Liver (tissue), 9 donors: ENCODE measurements around the gene CORO2B. TPM values are rescaled to one million over a fixed set of nuclear protein-coding genes. Genes with fewer than 3 reads are reported as not detected.

Experiments
- DNase-seq: peaks from one replicate; pipeline ENCODE4 v3.0.0-alpha.2; 2017; ENCODE audit warnings: low spot score
- H3K27ac ChIP-seq, 2 donors: one replicate each; pipeline ENCODE4 v1.7.0; 2013; ENCODE audit warnings: inconsistent platforms in 2 of 2, low read length in 2 of 2, control low read depth in 1 of 2, low read depth in 1 of 2, mild to moderate bottlenecking in 1 of 2
- H3K27me3 ChIP-seq, 4 donors: one replicate each; pipeline versions ENCODE4 v1.6.1 to v1.7.0; 2013; ENCODE audit warnings: low read length in 3 of 4, inconsistent platforms in 1 of 4, mild to moderate bottlenecking in 1 of 4, moderate library complexity in 1 of 4; ENCODE audit not compliant: control insufficient read depth in 4 of 4, insufficient read depth in 4 of 4
- H3K36me3 ChIP-seq, 4 donors: one replicate each; pipeline versions ENCODE4 v1.6.1 to v1.7.0; 2013; ENCODE audit warnings: low read length in 3 of 4, mild to moderate bottlenecking in 3 of 4, low read depth in 1 of 4, moderate library complexity in 1 of 4; ENCODE audit not compliant: control insufficient read depth in 4 of 4, insufficient read depth in 3 of 4
- H3K4me1 ChIP-seq, 4 donors: one replicate each; pipeline versions ENCODE4 v1.6.1 to v1.7.0; 2013; ENCODE audit warnings: low read length in 3 of 4, mild to moderate bottlenecking in 3 of 4, moderate library complexity in 1 of 4; ENCODE audit not compliant: control insufficient read depth in 4 of 4, insufficient read depth in 4 of 4
- H3K4me3 ChIP-seq, 3 donors: one replicate each; pipeline versions ENCODE4 v1.6.1 to v1.7.0; 2013; ENCODE audit warnings: low read length in 3 of 3, control low read depth in 1 of 3, low read depth in 1 of 3, mild to moderate bottlenecking in 1 of 3
- H3K9ac ChIP-seq, 2 donors: one replicate each; pipeline ENCODE4 v1.7.0; 2013; ENCODE audit warnings: low read length in 2 of 2, mild to moderate bottlenecking in 2 of 2, moderate library complexity in 2 of 2, control low read depth in 1 of 2, low read depth in 1 of 2
- H3K9me3 ChIP-seq, 4 donors: one replicate each; pipeline versions ENCODE4 v1.6.1 to v1.7.0; 2013; ENCODE audit warnings: low read length in 3 of 4; ENCODE audit not compliant: control insufficient read depth in 4 of 4
- EGR1 ChIP-seq, 2 donors: IDR thresholded peaks; 2 replicates each; pipeline ENCODE4 v1.6.1; 2016 to 2018; ENCODE audit warnings: antibody characterized with exemption in 2 of 2, low read depth in 2 of 2
- FOXA1 ChIP-seq: IDR thresholded peaks from 2 replicates; pipeline ENCODE4 v1.6.1; 2016; ENCODE audit warnings: antibody characterized with exemption
- FOXA2 ChIP-seq: IDR thresholded peaks from 2 replicates; pipeline ENCODE4 v1.6.1; 2016; ENCODE audit warnings: antibody characterized with exemption
- GABPA ChIP-seq, 2 donors: IDR thresholded peaks in 1 of 2; conservative IDR thresholded peaks in 1 of 2; 2 replicates each; pipeline ENCODE4 v1.6.1; 2016; ENCODE audit warnings: antibody characterized with exemption in 2 of 2, mild to moderate bottlenecking in 1 of 2, moderate library complexity in 1 of 2
- HNF4G ChIP-seq: IDR thresholded peaks from 2 replicates; pipeline ENCODE4 v1.6.1; 2016; ENCODE audit warnings: antibody characterized with exemption
- NR2F2 ChIP-seq: IDR thresholded peaks from 2 replicates; pipeline ENCODE4 v1.6.1; 2016; ENCODE audit warnings: antibody characterized with exemption
- RAD21 ChIP-seq, 2 donors: IDR thresholded peaks; 2 replicates each; pipeline ENCODE4 v1.6.1; 2016; ENCODE audit warnings: antibody characterized with exemption in 2 of 2, mild to moderate bottlenecking in 2 of 2
- SP1 ChIP-seq: IDR thresholded peaks from 2 replicates; pipeline ENCODE4 v1.6.1; 2018; ENCODE audit warnings: antibody characterized with exemption, mild to moderate bottlenecking
- TAF1 ChIP-seq: conservative IDR thresholded peaks from 2 replicates; pipeline ENCODE4 v1.6.1; 2016; ENCODE audit warnings: antibody characterized with exemption, mild to moderate bottlenecking
- YY1 ChIP-seq: IDR thresholded peaks from 2 replicates; pipeline ENCODE4 v1.6.1; 2016; ENCODE audit warnings: antibody characterized with exemption, mild to moderate bottlenecking
- WGBS: extraction: QIAGEN DNeasy Blood & Tissue Kit; methylation state at CpG from one replicate; pipeline ENCODE4 v1.1.7; 2013; 5-methylcytosine and 5-hydroxymethylcytosine counted together
- polyA plus RNA-seq, 2 donors: library from polyadenylated mRNA; stranded (reverse) in 1 of 2; unstranded in 1 of 2; fragments of 200-250 nt in 1 of 2; fragments of >200 nt in 1 of 2; fragmentation: Nextera tagmentation in 1 of 2; extraction: Ambion mirVana in 1 of 2; gene quantifications; one replicate each; pipeline versions ENCODE4 v1.2.1 to v1.2.3, GENCODE V29; 2013 to 2015
- total RNA-seq, 2 donors: library from RNA; depleted of rRNA; stranded (reverse); fragments of >200 nt; gene quantifications; one replicate each; pipeline ENCODE4 v1.2.3, GENCODE V29; 2014
- TF ChIP-seq, protein P1 (sequence below): IDR thresholded peaks from 2 replicates; pipeline ENCODE4 v1.6.1; 2016; ENCODE audit warnings: antibody characterized with exemption
- TF ChIP-seq, protein P2 (sequence below): IDR thresholded peaks from 2 replicates; pipeline ENCODE4 v1.6.1; 2016; ENCODE audit warnings: antibody characterized with exemption
- TF ChIP-seq, protein P3 (sequence below): IDR thresholded peaks from 2 replicates; pipeline ENCODE4 v1.6.1; 2016; ENCODE audit warnings: antibody characterized with exemption
- TF ChIP-seq, protein P4 (sequence below): IDR thresholded peaks from 2 replicates; pipeline ENCODE4 v1.6.1; 2016; ENCODE audit warnings: antibody characterized with exemption, mild to moderate bottlenecking
- donor health status: healthy.
- donor health status: healthy.
- donor health status: healthy.
- donor health status: healthy.
- donor health status: healthy.

CORO2B gene, protein sequence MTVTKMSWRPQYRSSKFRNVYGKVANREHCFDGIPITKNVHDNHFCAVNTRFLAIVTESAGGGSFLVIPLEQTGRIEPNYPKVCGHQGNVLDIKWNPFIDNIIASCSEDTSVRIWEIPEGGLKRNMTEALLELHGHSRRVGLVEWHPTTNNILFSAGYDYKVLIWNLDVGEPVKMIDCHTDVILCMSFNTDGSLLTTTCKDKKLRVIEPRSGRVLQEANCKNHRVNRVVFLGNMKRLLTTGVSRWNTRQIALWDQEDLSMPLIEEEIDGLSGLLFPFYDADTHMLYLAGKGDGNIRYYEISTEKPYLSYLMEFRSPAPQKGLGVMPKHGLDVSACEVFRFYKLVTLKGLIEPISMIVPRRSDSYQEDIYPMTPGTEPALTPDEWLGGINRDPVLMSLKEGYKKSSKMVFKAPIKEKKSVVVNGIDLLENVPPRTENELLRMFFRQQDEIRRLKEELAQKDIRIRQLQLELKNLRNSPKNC
- under 1 TPM; 0.50 to 0.65 TPM for total RNA-seq
- under 1 TPM; 0.15 to 0.54 TPM for polyA plus RNA-seq

DNA sequence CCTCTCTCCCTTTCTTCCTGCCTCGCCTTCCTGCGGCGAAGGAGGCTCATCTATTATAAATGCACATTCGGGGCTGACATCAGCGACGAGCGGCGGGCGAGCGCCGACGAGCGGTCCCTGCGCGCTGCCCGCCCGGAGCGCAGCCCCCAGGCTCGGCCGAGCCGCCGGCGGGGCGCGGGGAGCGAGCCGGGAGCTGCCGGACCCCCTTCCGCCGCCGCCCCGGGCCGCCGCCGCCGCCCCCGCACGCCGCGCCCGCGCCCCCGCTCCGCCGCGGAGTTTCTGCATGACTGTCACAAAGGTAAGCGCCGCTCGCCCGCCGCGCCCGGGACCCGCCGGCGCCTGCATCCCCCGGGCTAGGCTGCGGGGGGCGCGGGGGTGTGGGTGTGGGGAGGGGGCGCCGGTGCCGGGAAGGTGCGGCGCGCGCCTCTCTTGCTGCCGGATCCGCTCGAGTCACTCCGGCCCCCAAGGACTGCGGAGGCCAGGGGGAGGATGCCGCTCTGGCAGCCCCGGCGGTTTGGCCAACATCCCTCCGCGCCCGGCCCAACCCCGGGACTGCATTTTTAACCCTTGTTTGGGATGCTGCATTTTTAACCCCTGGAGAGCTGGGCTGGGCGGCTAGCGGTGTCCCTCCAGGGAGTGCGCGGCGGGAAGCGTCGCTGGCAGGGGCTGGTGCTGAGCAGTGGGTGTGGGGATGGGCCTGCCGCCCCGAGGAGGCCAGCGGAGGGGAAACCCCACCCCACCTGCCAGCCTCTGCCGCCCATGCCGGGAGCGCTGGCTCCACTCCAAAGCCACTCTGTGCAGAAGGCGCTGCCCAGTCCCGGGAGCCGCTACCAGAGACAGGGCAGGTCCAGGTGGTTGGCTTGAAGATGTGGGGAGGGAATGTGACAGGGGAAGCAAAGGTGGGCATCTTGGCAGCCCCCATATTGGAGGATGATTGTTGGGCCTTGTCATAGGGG is at the start of gene CORO2B:
Gene CORO2B (plus strand): TSS at position 14 of the 956 bp plus-strand sequence. CDS start 270 bp downstream, at position 284.
- Histone ChIP-seq H3K4me1 (peaks cover 2 to 16% (median 11%) of the 10 kb centered on the region in 4 donors), H3K27ac (peak within 1 kb of the TSS; percentile 12), H3K9ac (no peak within 1 kb of the TSS), H3K4me3 (peak within 1 kb of the TSS in 2 of 3 donors; percentile 34 to 52), H3K9me3 (no peaks in the 10 kb centered on the region), H3K36me3 (no peaks in the 10 kb centered on the region), H3K27me3 (peaks cover 0 to 7% (median 3%) of the 10 kb centered on the region in 4 donors)
- TF ChIP-seq EGR1 (IDR thresholded peaks at IDR 0.05; ENCODE audit: low read depth in 2 of 2): no peak
- no peak for TF ChIP-seq TAF1
- TF ChIP-seq, protein P1, sequence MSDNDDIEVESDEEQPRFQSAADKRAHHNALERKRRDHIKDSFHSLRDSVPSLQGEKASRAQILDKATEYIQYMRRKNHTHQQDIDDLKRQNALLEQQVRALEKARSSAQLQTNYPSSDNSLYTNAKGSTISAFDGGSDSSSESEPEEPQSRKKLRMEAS: no peak
- TF ChIP-seq, protein P2, sequence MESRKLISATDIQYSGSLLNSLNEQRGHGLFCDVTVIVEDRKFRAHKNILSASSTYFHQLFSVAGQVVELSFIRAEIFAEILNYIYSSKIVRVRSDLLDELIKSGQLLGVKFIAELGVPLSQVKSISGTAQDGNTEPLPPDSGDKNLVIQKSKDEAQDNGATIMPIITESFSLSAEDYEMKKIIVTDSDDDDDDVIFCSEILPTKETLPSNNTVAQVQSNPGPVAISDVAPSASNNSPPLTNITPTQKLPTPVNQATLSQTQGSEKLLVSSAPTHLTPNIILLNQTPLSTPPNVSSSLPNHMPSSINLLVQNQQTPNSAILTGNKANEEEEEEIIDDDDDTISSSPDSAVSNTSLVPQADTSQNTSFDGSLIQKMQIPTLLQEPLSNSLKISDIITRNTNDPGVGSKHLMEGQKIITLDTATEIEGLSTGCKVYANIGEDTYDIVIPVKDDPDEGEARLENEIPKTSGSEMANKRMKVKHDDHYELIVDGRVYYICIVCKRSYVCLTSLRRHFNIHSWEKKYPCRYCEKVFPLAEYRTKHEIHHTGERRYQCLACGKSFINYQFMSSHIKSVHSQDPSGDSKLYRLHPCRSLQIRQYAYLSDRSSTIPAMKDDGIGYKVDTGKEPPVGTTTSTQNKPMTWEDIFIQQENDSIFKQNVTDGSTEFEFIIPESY: no peak
- TF ChIP-seq YY1: no peak
- TF ChIP-seq, protein P3, sequence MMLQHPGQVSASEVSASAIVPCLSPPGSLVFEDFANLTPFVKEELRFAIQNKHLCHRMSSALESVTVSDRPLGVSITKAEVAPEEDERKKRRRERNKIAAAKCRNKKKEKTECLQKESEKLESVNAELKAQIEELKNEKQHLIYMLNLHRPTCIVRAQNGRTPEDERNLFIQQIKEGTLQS: no peak
- TF ChIP-seq FOXA2: no peak
- no peak for TF ChIP-seq HNF4G
- TF ChIP-seq NR2F2: no peak
- TF ChIP-seq SP1: no peak
- TF ChIP-seq RAD21 (IDR thresholded peaks at IDR 0.05): no peak
- TF ChIP-seq FOXA1: no peak
- no peak for TF ChIP-seq GABPA (IDR thresholded peaks at IDR 0.05 in 1 of 2, conservative IDR thresholded peaks at IDR 0.05 in 1 of 2)
- TF ChIP-seq, protein P4, sequence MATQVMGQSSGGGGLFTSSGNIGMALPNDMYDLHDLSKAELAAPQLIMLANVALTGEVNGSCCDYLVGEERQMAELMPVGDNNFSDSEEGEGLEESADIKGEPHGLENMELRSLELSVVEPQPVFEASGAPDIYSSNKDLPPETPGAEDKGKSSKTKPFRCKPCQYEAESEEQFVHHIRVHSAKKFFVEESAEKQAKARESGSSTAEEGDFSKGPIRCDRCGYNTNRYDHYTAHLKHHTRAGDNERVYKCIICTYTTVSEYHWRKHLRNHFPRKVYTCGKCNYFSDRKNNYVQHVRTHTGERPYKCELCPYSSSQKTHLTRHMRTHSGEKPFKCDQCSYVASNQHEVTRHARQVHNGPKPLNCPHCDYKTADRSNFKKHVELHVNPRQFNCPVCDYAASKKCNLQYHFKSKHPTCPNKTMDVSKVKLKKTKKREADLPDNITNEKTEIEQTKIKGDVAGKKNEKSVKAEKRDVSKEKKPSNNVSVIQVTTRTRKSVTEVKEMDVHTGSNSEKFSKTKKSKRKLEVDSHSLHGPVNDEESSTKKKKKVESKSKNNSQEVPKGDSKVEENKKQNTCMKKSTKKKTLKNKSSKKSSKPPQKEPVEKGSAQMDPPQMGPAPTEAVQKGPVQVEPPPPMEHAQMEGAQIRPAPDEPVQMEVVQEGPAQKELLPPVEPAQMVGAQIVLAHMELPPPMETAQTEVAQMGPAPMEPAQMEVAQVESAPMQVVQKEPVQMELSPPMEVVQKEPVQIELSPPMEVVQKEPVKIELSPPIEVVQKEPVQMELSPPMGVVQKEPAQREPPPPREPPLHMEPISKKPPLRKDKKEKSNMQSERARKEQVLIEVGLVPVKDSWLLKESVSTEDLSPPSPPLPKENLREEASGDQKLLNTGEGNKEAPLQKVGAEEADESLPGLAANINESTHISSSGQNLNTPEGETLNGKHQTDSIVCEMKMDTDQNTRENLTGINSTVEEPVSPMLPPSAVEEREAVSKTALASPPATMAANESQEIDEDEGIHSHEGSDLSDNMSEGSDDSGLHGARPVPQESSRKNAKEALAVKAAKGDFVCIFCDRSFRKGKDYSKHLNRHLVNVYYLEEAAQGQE: no peak
- WGBS: 5% methylated on average over 95 of the region's 95 CpGs
- no peak for DNase-seq
